Testis (tissue), 2 donors: ENCODE measurements around the gene MRPS24.

Experiments used
- POLR2A ChIP-seq: fragments of 450-650 bp; IDR thresholded peaks from one replicate; pipeline ENCODE4 v1.6.1; 2017; ENCODE audit warnings: antibody characterized with exemption, mild to moderate bottlenecking, moderate library complexity
- TF ChIP-seq, protein P1 (sequence below), 3 experiments: fragments of 450-650 bp in 2 of 3; fragments of 200-600 bp in 1 of 3; sonication (generic) in 1 of 3; IDR thresholded peaks; one replicate each; pipeline ENCODE4 v1.5.1; 2016 to 2019; ENCODE audit warnings: antibody characterized with exemption in 3 of 3, mild to moderate bottlenecking in 2 of 3, moderate library complexity in 1 of 3

DNA sequence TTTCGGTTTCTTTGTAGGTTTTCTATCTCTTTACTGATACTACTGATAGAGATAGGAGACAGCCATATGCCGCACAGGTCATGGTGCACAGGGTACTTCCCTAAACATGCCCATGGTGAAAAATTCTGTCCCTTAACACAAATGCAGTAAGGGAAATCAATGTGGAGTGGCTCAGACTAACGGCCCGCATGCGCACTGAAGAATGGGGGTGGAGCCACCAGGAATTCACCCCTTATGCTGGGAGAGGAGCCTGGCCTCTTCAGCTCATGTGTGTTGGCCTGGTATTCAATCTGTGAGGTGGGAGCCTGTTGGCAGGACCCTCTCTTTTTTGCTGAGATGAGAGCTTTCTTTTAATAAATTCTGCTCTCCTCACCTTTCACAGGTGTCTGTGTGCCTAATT is 45.5 kb upstream of the MRPS24 start:
- TF ChIP-seq, protein P1, sequence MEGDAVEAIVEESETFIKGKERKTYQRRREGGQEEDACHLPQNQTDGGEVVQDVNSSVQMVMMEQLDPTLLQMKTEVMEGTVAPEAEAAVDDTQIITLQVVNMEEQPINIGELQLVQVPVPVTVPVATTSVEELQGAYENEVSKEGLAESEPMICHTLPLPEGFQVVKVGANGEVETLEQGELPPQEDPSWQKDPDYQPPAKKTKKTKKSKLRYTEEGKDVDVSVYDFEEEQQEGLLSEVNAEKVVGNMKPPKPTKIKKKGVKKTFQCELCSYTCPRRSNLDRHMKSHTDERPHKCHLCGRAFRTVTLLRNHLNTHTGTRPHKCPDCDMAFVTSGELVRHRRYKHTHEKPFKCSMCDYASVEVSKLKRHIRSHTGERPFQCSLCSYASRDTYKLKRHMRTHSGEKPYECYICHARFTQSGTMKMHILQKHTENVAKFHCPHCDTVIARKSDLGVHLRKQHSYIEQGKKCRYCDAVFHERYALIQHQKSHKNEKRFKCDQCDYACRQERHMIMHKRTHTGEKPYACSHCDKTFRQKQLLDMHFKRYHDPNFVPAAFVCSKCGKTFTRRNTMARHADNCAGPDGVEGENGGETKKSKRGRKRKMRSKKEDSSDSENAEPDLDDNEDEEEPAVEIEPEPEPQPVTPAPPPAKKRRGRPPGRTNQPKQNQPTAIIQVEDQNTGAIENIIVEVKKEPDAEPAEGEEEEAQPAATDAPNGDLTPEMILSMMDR (IDR thresholded peaks at IDR 0.05) = no peak
- no peak for TF ChIP-seq POLR2A
